ENCODE data around the gene UBR2.
"Not testable (repeated sequence)": the region's sequence is repeated elsewhere in the genome, so short reads cannot be mapped to it uniquely, and the experiment has no call there.

Gene UBR2

DNA sequence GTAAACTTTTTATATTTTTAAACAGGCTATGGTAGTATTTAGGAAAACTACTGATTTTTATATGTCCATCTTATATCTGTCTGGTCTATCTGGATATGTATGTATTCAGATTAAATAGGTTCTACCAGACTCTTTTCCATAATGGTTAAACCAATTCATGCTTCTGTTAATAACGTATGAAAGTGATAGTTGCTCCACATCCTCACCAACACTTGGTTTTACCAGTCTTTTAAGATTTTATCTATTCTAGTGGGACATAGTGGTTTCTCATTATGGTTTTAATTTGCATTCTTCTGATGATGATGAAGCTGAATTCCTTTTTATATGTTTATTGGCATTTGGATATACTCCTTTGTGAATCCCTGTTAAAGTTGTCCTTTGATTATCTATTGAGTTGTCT is 56.1 kb downstream of the UBR2 start:
- no peak for DNase-seq

DNA sequence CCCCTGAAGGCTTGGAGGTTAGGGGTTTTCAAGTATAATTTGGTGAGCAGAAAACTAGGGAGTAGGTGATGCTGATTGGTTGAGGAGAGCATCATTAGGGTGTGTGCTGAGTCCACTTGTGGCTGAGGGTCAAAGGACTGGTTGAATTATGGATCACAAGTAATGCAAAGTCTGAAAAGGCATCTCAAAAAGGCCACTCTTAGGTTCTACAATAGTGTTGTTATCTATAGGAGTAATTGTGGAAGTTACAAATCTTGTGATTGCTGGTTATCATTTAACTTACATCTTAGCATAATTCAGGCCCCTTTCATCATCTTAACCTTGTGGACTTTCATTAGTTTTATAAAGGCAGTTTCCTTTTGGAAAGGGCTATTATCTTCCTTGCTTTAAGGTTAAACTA is 60.8 kb downstream of the UBR2 start:
- no peak for DNase-seq

DNA sequence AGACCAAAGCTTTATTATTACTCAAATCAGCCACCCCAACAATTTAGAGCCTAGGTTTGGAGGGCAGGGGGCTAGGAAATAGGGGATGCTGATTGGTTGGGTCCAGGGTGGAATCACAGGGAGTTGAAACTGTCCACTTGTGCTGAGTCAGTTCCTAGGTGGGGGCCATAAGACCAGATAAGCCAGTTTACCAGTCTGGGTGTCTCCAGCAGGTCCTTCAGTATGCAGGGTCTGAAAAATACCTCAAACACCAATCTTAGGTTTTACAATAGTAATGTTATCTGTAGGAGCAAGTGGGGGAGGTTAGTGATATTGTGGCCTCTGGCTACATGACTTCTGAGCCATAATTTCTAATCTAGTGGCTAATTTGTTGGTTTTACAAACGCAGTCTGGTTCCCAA is 63.2 kb downstream of the UBR2 start:
- DNase-seq = no peak

DNA sequence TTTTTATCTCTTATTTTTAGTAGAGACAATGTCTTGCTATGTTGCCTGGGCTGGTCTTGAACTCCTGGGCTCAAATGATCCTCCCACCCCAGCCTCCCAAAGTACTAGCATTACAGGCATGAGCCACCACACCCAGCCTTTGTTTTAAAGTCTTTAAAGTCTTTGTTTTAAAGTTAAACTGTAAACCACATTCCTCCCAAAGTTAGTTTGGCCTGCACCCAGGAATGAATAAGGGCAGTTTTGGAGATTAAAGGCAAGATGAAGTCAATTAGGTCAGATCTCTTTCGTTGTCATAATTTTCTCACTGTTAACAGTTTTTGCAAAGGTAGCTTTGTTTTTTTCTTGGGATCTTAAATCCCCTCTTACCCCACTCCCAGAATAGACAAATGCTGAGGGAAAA is 63.8 kb downstream of the UBR2 start:
- no peak for DNase-seq

DNA sequence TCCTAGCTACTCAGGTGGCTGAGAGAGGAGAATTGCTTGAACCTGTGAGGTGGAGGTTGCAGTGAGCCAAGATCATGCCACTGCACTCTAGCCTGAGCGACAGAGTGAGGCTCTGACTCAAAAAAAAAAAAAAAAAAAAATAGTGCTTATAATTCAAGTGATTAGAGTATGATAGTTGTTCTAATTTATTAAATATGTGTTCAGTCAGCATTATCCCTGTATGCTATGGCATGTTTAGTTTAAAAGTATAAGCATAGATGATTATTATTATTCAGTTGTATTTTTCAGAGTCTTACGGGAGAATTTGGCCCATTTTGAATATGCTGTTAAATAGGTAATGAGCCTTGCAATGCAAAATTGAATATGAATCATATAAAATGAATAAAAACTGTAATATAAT is 64.8 kb downstream of the UBR2 start:
- no peak for DNase-seq

DNA sequence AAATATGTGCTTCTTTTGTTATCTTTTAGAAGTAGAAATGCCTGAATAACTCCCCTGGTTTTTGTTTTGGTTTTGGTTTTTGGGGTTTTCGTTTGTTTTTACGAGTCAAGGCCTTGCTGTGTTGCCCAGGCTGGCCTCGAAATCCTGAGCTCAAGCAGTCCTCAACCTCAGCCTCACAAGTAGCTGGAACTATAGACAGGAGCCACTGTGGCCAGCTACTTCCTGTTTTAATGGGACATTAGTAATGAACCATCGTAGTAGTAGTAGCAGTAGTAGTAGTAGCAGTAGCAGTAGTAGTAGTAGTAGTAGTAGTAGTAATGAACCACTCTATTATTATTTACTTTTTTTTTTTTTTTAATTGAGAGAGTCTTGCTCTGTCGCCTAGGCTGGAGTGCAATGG is 66.0 kb downstream of the UBR2 start:
- no peak for DNase-seq

DNA sequence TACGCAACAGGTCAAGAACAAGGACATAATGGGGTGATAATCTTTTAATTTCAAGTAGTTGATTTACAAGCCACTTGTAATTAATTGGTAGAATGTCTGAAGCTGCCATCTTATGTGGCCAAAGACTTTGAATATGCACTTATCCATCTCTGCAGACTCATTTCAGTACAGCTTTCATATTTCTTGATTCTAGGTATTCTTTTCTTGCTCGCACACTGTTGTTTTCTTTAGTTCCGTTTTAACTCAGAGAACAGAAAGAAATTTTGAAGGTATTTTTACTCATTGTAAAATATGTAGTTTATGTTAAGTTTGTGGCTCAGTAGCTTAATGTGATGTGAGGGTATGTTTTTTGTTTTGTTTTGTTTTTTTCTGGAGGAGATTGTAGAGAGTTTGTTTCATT is 73.9 kb downstream of the UBR2 start:
- no peak for DNase-seq

DNA sequence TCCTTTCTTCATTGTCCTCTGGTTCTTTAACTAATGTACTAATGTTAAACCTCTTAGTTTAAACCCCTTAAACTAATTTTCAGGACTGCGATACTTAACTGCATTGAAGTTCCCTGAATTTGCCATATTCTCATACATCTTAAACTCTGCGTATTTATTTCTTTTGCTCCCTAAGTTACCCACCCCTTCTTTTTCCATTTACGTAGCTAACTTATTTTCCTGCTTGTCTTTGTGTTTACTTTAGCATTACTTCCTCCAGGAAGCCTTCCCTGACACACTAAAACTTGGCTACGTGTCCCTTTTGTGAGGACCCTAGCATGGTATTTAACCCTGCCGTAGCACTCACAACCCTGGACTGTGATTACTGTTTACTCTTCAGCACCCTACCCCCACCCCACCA is 79.0 kb downstream of the UBR2 start:
- DNase-seq = no peak

DNA sequence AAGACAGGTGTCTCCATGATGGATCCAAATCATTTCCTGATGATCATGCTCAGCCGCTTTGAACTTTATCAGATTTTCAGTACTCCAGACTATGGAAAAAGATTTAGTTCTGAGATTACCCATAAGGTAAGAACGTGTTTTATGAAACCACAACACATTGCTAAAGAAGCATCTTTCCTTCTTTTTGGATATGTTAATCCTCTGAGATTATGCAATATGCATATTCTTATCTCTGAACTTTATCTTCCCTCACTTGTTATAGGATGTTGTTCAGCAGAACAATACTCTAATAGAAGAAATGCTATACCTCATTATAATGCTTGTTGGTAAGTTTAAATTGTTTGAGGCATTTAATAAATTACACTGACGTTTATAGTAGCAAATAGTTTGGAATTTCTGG is 80.4 kb downstream of the UBR2 start:
- no peak for DNase-seq

DNA sequence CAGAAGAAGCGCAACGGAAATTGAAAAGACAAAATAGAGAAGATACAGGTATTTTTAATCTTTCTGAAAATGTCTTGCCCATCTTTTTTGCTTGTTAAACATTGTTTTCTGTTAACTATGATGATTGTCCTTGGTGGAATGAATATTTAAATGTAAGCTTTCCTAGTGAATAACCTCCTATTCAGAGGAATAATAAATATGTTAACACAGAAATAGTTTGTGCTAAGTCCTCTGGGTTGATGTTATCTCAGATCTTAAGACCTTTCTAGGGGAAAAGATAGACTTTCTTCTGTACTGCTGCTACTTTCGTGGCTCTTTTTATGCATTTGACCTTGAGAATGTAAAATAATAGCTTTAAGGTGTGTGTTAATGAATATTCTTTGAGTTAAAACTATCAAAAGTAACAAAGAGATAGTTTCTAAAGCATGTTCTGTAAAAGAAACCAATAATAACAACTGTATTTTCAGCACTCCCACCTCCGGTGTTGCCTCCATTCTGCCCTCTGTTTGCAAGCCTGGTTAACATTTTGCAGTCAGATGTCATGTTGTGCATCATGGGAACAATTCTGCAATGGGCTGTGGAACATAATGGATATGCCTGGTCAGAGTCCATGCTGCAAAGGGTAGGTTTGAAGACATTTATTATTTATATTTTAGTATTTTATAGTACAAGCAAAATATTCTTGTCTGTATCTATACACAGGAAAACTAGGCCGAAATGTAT is 88.4 kb downstream of the UBR2 start:
- no peak for DNase-seq

DNA sequence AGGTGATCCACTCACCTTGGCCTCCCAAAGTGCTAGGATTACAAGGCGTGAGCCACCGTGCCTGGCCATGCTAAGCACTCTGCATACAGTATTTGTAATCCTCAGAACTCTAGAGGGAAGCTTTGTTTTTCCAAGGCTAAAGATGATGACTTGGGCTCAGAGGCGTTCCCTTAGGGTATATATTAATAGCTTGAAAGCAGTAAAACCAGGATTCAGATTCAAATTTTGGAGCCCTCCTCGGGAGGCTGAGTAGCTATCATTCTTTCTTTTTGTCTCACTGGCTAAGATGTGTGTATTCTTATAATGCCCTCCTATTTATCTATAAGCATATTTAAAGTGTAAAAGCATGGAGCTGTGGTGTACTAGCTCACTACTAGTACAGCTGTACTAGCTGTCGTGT is 90.0 kb downstream of the UBR2 start:
- DNase-seq = no peak

DNA sequence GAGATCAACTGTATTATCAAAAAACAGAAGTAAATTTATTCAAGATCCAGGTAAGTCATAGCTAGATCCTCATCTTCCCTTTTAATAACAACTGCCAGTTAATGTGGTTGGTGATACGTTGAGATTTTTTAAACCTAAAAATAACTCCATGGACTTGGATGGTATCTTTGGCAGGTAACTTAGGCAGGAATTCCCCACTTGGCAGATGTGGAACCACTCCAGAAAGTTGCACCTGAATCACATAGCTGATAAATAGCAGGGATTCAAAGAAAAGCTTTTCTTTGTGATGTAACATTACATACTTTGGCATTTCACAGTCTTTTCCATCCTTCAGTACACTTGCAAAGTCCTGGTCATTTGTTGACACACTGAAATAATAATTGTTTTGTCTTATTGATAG is 96.0 kb downstream of the UBR2 start:
- no peak for DNase-seq

DNA sequence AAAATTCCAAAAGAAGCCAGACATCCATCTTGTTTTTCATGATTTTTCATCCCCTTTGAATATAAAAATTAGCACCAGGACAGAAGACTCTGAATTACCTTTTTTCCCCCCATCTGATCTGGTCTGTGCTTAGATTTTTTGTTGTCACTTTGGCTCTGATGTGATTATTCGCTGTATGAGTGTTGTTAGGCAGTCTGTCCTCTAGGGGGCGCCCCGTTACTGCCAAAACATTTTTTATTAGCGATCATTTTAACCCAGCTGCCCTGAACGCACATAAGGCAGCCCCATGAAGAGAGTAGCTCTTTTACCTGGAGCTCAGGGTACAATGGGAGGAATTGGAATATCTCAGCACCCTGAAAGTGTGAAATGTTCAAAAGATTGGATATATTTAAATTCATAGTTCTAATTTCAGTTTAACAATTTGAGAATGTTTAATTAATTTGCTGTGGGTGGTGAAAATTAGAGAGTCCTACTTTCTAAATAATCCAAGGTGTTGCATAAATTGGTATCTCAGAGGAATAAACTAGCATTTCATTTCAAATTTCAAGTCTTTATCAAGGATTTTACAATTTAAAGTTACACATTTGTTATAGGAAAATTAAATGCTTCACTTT is 97.8 kb downstream of the UBR2 start:
- peak; percentile 74 for DNase-seq

DNA sequence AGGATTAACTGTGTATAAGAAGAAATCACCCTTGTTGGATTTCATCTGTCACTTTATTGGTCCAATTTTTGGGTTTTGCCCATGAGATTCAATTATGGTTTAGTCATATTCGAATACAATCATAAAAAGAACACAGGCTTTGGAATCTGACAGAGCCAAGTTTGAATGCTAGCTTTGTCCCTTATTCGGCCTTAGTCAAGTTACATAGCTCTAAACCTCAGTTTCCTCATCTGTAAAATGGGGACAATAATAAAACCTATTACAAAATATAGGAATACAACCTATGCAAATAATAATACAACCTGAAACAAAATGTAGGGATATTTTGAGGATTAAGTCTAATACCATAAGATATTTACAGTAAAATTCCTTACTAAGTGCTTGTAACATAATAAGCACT is 100.9 kb downstream of the UBR2 start:
- DNase-seq = no peak

DNA sequence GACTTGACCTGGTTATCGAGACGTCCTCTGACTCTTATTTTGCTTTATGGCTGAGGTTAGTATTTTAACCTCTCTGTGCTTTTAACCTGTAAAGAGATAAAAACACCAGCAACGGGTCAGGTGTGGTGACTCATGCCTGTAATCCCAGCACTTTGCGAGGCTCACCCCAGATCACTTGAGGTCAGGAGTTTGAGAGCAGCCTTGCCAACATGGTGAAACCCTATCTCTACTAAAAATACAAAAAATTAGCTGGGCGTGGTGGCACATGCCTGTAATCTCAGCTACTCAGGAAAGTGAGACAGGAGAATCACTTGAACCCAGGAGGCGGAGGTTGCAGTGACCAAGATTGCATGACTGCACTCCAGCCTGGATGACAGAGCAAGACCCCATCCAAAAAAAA is 110.5 kb downstream of the UBR2 start:
- DNase-seq = not testable (repeated sequence)

DNA sequence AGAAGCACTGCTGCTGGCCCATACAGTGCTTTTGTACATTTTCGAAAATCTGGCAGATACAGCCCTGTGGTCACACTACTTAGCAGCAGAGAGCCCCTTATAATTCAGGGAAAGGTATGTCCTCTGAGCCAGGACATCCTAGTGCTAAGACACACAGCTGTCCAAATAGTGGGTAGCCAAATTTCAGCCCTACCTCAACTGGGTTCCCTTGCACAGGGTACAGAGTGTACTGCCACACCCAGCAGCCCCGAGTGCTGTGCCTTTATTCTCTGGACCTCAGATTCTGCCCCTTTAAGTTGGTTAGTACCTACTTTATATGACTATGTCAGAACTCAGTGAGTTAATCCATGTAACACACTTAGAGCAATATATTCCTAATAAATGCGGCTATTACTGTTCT is 111.0 kb downstream of the UBR2 start:
- no peak for DNase-seq

DNA sequence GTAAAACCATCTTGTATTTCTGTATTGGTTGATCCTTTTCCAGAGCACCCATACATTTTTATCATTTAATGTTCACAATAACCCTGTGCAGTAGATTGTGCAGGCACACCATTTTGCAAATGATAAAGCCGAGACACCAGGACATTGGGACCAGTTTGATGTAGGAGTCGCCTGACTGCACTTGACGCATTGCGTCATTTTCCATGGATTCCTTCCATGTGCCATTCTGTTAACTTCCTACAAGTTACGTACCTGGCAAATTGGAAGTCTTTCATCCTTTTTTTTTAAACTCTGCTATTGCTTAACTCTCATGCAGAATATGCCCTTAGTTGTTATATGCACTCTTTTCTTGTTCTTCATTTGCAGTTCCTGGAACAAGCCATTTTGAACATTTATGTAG is 115.5 kb downstream of the UBR2 start:
- DNase-seq = no peak

DNA sequence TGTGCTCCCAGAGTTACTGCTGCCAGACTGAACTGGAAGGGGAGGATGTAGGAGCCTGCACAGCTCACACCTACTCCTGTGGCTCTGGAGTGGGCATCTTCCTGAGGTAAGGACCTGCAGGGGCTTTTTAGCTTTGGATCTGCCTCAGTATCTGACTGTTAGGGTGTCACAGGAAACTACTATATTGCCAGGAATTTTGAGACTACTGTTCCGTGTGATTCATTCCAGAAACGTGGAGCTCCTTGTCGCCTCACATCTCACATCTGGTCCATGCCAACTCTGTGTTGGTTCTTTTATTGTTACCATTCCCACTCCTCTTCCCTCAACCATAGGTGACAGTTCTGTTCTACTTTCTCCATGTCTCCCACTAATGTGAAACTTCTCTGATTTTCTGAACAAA is 124.5 kb downstream of the UBR2 start:
- DNase-seq = no peak

DNA sequence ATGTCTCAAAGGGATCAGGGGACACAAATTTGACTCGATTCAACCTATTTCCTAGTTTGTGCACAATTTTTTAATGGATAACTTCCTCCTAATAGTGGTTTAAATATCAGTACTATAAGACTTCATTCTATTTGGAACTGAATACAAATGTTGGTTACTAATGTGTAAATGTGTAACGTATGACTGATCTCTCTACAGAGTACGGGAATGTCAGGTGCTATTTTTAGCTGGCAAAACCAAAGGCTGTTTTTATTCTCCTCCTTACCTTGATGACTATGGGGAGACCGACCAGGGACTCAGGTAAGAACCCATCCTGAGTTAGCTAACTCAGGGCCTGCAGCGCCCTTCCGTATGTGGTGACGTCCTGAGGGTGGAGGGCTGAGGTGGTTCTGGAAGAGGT is 125.5 kb downstream of the UBR2 start:
- DNase-seq = no peak

DNA sequence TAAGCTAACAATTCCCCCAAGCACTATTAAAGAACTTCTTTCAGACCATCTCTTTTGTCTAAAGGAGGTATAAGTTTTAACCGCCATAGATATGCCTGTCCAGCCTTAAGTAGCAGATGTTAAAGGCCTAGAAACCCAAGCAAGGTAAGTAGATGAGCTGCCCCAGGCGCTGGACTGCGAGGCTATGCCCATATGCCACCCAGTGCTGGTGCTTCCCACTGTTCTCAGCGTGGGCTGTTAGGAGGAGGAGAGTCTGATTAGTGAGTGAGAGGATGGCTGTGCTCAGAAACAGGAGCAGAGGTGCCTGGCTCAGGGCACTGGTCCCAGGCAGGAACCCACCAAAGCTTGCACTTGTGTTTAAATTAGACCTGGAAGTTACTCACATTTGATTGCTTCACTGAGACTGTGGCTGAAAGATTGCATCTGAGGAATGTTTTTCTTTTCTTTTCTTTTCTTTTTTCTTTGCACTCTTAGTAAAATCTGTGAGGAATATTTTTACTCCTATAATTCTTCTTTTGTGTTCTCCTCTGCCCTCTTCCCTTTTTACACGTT is 126.4 kb downstream of the UBR2 start:
- no peak for DNase-seq

DNA sequence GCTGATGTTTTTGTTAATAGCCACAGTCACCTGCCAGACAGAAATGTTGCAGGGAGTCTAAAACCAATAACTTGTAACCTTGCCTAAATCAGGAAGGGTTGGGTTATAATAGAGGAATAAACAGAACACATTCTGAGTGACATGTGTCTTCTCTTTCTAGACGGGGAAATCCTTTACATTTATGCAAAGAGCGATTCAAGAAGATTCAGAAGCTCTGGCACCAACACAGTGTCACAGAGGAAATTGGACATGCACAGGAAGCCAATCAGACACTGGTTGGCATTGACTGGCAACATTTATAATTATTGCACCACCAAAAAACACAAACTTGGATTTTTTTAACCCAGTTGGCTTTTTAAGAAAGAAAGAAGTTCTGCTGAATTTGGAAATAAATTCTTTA is 127.0 kb downstream of the UBR2 start:
- DNase-seq = no peak

DNA sequence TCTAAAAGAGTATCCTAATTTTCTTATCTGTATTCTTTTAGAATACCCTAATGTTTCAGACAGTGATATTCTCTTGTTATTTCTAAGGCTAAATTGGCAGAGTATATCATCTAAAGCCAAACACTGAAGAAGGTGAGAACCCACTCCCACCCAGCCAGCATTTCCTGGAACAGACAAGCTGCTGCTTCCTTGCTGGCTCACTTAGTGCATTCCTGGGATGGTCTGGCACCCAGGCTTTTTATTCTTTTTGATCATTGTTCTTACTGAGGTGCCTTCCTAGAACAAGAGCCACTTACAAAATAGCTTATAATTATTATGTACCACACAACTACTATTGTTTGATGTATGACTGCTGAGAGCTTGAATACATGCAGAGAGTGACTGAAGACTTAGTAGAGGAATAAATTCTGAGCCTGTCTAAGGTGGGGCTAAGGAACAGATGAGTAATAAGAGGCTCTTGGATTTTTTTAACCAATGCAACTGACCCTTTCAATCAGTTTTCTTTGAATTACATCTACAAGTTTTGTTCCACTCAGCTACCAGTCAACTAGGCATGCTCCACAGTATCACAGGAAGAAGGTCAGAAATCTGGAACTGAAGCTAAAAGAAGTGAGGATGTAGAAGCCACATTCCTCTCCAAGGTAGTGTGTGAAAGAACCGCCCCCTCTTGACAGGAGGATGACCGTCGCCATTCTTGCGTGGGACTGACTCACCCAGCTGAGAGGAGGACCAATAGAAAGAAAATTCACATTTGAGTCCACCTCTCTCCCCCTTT is 128.5 kb downstream of the UBR2 start:
- DNase-seq = no peak

DNA sequence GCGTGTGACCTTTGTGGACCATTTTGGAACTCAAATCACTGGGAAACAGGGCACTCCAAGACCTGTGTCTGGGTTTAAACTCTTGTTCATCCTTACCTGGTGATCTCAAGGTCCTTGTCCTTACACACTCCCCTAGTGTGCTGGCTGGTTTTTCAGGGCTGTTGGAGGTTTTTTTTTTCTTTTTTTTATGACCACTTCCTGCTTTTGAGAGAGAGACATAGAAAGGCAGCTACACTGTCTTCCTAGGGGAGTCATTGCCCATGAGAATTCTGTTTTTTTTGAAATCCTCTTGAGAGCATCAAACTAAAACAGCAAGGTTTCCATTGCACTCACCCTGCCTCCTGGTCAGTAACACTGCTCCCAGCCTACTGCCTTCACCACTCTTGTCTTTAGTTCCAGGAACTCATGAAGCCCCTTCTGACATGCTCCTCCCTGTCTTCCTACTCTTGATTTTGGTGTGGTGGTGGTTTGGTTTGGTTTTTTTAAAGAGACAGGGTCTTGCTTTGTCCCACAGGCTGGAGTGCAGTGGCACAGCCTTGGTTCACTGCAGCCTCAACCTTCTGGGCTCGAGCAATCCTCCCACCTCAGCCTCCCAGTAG is 130.0 kb downstream of the UBR2 start:
- no peak for DNase-seq

DNA sequence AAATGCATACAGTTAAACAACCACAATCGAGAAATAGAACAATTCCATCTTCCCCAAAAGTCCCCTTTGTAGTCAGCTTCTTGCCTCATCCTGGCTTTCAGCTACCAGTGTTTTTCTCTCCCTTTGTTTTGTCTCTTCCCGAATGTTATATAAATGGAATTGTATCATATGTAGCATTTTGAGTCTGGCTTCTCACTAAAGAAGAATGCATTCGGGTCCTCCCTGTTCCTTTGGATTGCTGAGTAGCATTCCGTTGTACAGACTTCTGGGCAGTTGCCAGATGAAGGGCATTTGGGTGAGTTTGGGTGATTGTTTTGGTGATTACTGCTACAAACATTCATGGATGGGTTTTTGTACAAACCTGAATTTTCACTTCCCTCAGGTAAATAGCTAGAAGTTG is 130.8 kb downstream of the UBR2 start:
- DNase-seq = no peak

All from activated effector memory CD4-positive, alpha-beta T cell treated with Interleukin-2 at 50 U/mL for 16 hours (primary cell).